Activated T-cell treated with anti-CD3 and anti-CD28 coated beads, Interleukin-2, amount 50 U/mL, for 72 hours (primary cell): ENCODE results near the gene ZNF800. TPM values are rescaled to one million over a fixed set of nuclear protein-coding genes. Genes with fewer than 3 reads are reported as not detected.
"Not testable (repeated sequence)": the region's sequence is repeated elsewhere in the genome, so short reads cannot be mapped to it uniquely, and the experiment has no call there.

Experiments
- ATAC-seq, 2 donors: fragments of 150-1000 bp; cut with Tn5 transposase; replicated peaks in 1 of 2; 2 replicates each; pipeline ENCODE4 v1.10.0; 2021; ENCODE audit warnings: moderate library complexity in 2 of 2, mild to moderate bottlenecking in 1 of 2
- DNase-seq, 2 donors: peaks; one replicate each; pipeline ENCODE4 v3.0.0; 2021 to 2022; ENCODE audit warnings: mixed read lengths in 1 of 2
- H3K27ac Mint-ChIP-seq: one replicate; pipeline ENCODE4 v1.8.0; 2022; ENCODE audit warnings: mild to moderate bottlenecking, moderate library complexity, mixed read lengths
- H3K27me3 Mint-ChIP-seq: one replicate; pipeline ENCODE4 v1.8.0; 2022; ENCODE audit warnings: low read depth, mixed read lengths
- H3K36me3 Mint-ChIP-seq, 2 donors: one replicate each; pipeline ENCODE4 v1.8.0; 2022; ENCODE audit warnings: mixed read lengths in 2 of 2, mild to moderate bottlenecking in 1 of 2; ENCODE audit not compliant: insufficient read depth in 2 of 2
- H3K4me1 Mint-ChIP-seq: one replicate; pipeline ENCODE4 v1.8.0; 2022; ENCODE audit warnings: low read depth, mixed read lengths
- H3K4me3 Mint-ChIP-seq, 2 donors: one replicate each; pipeline ENCODE4 v1.8.0; 2022; ENCODE audit warnings: mild to moderate bottlenecking in 2 of 2, mixed read lengths in 2 of 2, moderate library complexity in 2 of 2
- H3K9me3 Mint-ChIP-seq, 2 donors: one replicate each; pipeline ENCODE4 v1.8.0; 2022; ENCODE audit warnings: mixed read lengths in 2 of 2
- total RNA-seq, 2 donors: library from RNA; stranded (reverse); gene quantifications; one replicate each; pipeline ENCODE4 v1.2.3, GENCODE V29; 2022

The ZNF800 gene
- total RNA-seq, result 10 to 100 TPM; 49.9 to 52.1 TPM

DNA sequence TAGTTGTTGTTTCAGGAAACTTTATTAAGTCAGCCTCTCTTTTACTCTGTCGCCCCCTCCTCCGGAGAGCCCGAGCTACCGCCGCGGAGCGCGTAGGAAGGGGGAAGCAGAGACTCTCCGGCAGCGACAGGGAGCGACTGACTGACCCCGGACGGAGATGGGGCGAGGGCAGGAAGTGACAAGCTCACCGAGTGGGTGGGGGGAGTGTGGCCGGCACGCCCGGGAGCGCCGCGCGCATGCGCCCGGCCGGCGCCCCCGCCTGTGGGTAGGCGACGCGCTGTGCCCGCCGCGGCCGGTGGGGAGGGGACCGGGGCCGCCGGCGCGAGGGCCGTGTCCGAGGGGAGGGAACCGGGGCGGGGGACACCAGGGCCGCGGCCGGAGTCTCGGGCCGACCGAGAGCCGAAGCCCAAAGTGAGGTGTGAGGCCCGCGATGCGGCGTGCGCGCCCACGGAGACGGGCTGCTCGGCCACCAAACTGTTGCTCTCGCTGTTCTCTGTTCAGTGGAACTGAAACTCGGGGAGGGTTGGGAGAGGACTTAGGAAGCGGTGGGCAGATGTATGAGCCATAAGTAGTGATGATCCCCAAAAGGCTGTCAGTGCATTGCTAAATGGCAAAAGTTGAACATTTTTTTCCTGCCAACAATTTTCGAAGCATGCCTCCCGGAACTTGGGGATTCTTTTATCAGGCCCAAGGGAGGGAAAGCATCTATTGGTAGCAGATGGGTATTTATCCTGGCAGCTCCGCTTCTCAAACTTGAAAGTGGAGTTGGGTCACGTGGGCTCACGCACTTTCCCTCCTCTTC lies at the start of gene ZNF800:
ZNF800 (minus strand) TSS at position 143 of the 802 bp plus-strand sequence. CDS start 1,151 bp downstream, outside the sequence.
- Mint-ChIP-seq H3K9me3 (peaks cover 3 to 5% of the 10 kb centered on the region in 2 donors), H3K4me1 (peaks cover 66% of the 10 kb centered on the region), H3K27ac (peak within 1 kb of the TSS; percentile 96), H3K27me3 (no peaks in the 10 kb centered on the region), H3K4me3 (peak within 1 kb of the TSS; percentile 95 to 98), H3K36me3 (peaks cover 8 to 35% of the 10 kb centered on the region in 2 donors)
- DNase-seq, result peak; percentile 92 to 93
- ATAC-seq, result peak; percentile 81

- no peaks in the 10 kb centered on the region for H3K4me1 Mint-ChIP-seq
- H3K36me3 Mint-ChIP-seq, result no peaks in the 10 kb centered on the region
- no peaks in the 10 kb centered on the region for H3K9me3 Mint-ChIP-seq
- H3K4me3 Mint-ChIP-seq, result no peak overlapping the region
- H3K27ac Mint-ChIP-seq, result no peak overlapping the region
- no peaks in the 10 kb centered on the region for H3K27me3 Mint-ChIP-seq
- ATAC-seq (no peak), DNase-seq (no peak)
Measured at GRCh38 chr7:127440206-127440605, 47.7 kb upstream of the ZNF800 start.

- Mint-ChIP-seq H3K27me3 (no peaks in the 10 kb centered on the region), H3K4me1 (no peaks in the 10 kb centered on the region), H3K36me3 (no peaks in the 10 kb centered on the region), H3K9me3 (no peaks in the 10 kb centered on the region), H3K27ac (no peak overlapping the region), H3K4me3 (no peak overlapping the region)
- DNase-seq (no peak), ATAC-seq (no peak)
Measured at GRCh38 chr7:127438836-127439235, 46.3 kb upstream of the ZNF800 start.

- no peak overlapping the region for H3K4me3 Mint-ChIP-seq
- no peaks in the 10 kb centered on the region for H3K4me1 Mint-ChIP-seq
- DNase-seq (no peak), ATAC-seq (no peak)
- H3K36me3 Mint-ChIP-seq, result no peaks in the 10 kb centered on the region
- H3K27me3 Mint-ChIP-seq, result no peaks in the 10 kb centered on the region
- H3K27ac Mint-ChIP-seq, result no peak overlapping the region
- no peaks in the 10 kb centered on the region for H3K9me3 Mint-ChIP-seq
Measured at GRCh38 chr7:127437837-127438236, 45.3 kb upstream of the ZNF800 start.

- no peak overlapping the region for H3K27ac Mint-ChIP-seq
- H3K4me1 Mint-ChIP-seq, result no peaks in the 10 kb centered on the region
- H3K27me3 Mint-ChIP-seq, result no peaks in the 10 kb centered on the region
- no peaks in the 10 kb centered on the region for H3K9me3 Mint-ChIP-seq
- H3K36me3 Mint-ChIP-seq, result no peaks in the 10 kb centered on the region
- DNase-seq, result no peak
- H3K4me3 Mint-ChIP-seq, result no peak overlapping the region
- no peak for ATAC-seq
Measured at GRCh38 chr7:127437241-127437640, 44.7 kb upstream of the ZNF800 start.

GRCh38 chr7:127429281-127429680 lies 36.8 kb upstream of the ZNF800 start:
- not testable (repeated sequence) for H3K27ac Mint-ChIP-seq, H3K4me3 Mint-ChIP-seq, H3K36me3 Mint-ChIP-seq, H3K27me3 Mint-ChIP-seq, H3K4me1 Mint-ChIP-seq, ATAC-seq, H3K9me3 Mint-ChIP-seq, DNase-seq

GRCh38 chr7:127419196-127419595 lies 26.7 kb upstream of the ZNF800 start:
- no peaks in the 10 kb centered on the region for H3K36me3 Mint-ChIP-seq
- H3K27me3 Mint-ChIP-seq, result no peaks in the 10 kb centered on the region
- no peak overlapping the region for H3K27ac Mint-ChIP-seq
- ATAC-seq (no peak), DNase-seq (no peak)
- H3K4me1 Mint-ChIP-seq, result peaks cover 25% of the 10 kb centered on the region
- peaks cover 3 to 4% of the 10 kb centered on the region in 2 donors for H3K9me3 Mint-ChIP-seq
- H3K4me3 Mint-ChIP-seq, result no peak overlapping the region

DNA sequence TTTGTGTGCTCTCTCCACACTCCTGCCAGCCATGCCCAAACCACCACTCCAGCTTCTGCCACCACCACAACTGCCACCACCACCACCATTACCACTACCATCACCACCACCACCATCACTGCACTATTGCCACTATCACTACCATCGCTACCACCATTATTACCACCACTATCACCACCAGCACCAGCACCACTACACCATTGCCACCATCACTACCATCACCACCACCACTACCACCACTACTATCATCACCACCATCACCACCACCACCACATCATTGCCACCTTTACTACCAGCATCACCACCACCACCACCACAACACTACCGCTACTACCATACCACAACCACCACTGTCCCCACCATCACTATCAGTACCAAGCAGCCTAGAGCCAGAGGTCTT lies 26.0 kb upstream of the ZNF800 start:
- no peaks in the 10 kb centered on the region for H3K36me3 Mint-ChIP-seq
- ATAC-seq (no peak), DNase-seq (no peak)
- H3K27ac Mint-ChIP-seq, result peak overlapping the region; percentile 11
- H3K4me3 Mint-ChIP-seq, result no peak overlapping the region
- H3K27me3 Mint-ChIP-seq, result no peaks in the 10 kb centered on the region
- peaks cover 3 to 4% of the 10 kb centered on the region in 2 donors for H3K9me3 Mint-ChIP-seq
- peaks cover 32% of the 10 kb centered on the region for H3K4me1 Mint-ChIP-seq

- no peaks in the 10 kb centered on the region for H3K27me3 Mint-ChIP-seq
- peak in 1 of 2 donors; percentile 23 for ATAC-seq
- H3K36me3 Mint-ChIP-seq, result no peaks in the 10 kb centered on the region
- H3K4me1 Mint-ChIP-seq, result peaks cover 44% of the 10 kb centered on the region
- no peak for DNase-seq
- peaks cover 3 to 4% of the 10 kb centered on the region in 2 donors for H3K9me3 Mint-ChIP-seq
- no peak overlapping the region for H3K27ac Mint-ChIP-seq
- H3K4me3 Mint-ChIP-seq, result peak overlapping the region; percentile 11 to 50
Measured at GRCh38 chr7:127417346-127417745, 24.8 kb upstream of the ZNF800 start.

DNA sequence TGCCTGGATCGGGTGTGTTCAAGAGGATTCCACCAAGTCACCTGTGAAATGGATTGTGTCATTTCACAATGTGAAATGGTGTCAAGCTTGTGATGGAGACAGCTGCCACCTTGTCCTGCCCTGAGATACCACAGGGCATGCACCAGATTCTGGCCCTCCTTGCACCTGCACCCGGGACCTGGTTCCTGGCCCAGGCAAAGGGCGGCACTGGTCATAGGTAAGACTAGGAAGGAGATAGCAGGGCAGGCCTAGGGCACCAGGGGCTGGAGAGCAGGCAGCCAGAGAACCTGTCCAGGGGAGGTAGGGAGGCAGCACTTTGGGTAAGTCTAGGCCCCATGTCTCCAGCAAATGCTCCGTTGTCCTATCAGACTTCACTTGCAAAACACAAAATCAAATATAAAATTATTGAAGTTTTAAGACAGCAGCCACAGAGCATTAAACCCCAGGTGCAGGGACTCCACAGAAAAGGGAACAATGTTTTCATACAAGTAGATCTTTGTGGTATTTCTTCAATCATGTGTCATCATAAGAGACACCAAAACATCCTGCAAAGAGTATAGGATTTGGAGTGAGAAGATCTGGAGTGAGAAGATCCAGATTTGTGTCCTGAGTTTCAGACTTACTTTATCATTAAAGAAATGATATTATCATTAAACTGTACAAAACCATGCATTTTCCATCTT lies 22.7 kb upstream of the ZNF800 start:
- H3K36me3 Mint-ChIP-seq, result no peaks in the 10 kb centered on the region
- DNase-seq (no peak), ATAC-seq (no peak)
- H3K27ac Mint-ChIP-seq, result no peak overlapping the region
- H3K4me3 Mint-ChIP-seq, result no peak overlapping the region
- H3K4me1 Mint-ChIP-seq, result peaks cover 44% of the 10 kb centered on the region
- no peaks in the 10 kb centered on the region for H3K27me3 Mint-ChIP-seq
- H3K9me3 Mint-ChIP-seq, result peaks cover 3 to 4% of the 10 kb centered on the region in 2 donors

- ATAC-seq, result peak; percentile 78 to 79
- DNase-seq, result no peak
- H3K4me3 Mint-ChIP-seq, result peak overlapping the region; percentile 11 to 14
- peaks cover 44% of the 10 kb centered on the region for H3K4me1 Mint-ChIP-seq
- no peaks in the 10 kb centered on the region for H3K27me3 Mint-ChIP-seq
- no peaks in the 10 kb centered on the region for H3K36me3 Mint-ChIP-seq
- H3K27ac Mint-ChIP-seq, result peak overlapping the region; percentile 43
- peaks cover 3 to 4% of the 10 kb centered on the region in 2 donors for H3K9me3 Mint-ChIP-seq
Measured at GRCh38 chr7:127413962-127414361, 21.5 kb upstream of the ZNF800 start.

GRCh38 chr7:127413326-127413725 lies 20.8 kb upstream of the ZNF800 start:
- ATAC-seq, result peak in 1 of 2 donors; percentile 14
- no peak overlapping the region for H3K27ac Mint-ChIP-seq
- peaks cover 44% of the 10 kb centered on the region for H3K4me1 Mint-ChIP-seq
- no peak for DNase-seq
- no peaks in the 10 kb centered on the region for H3K27me3 Mint-ChIP-seq
- H3K9me3 Mint-ChIP-seq, result peaks cover 0 to under 1% of the 10 kb centered on the region in 2 donors
- no peak overlapping the region for H3K4me3 Mint-ChIP-seq
- H3K36me3 Mint-ChIP-seq, result no peaks in the 10 kb centered on the region

GRCh38 chr7:127411176-127411575 lies 18.7 kb upstream of the ZNF800 start:
- DNase-seq (no peak), ATAC-seq (no peak)
- Mint-ChIP-seq H3K27me3 (no peaks in the 10 kb centered on the region), H3K9me3 (no peaks in the 10 kb centered on the region), H3K27ac (no peak overlapping the region), H3K4me3 (no peak overlapping the region), H3K4me1 (peaks cover 38% of the 10 kb centered on the region), H3K36me3 (no peaks in the 10 kb centered on the region)
